Erythroblast (primary cell): ENCODE measurements around the gene SP3.

Experiments used
- GATA1 ChIP-seq: IDR thresholded peaks from 2 replicates; pipeline ENCODE4 v1.6.1; 2011; ENCODE audit warnings: low read depth, mild to moderate bottlenecking, control low read depth, low read length, moderate library complexity
- POLR2A ChIP-seq: IDR thresholded peaks from 2 replicates; pipeline ENCODE4 v1.6.1; 2011; ENCODE audit warnings: mild to moderate bottlenecking, low read length

DNA sequence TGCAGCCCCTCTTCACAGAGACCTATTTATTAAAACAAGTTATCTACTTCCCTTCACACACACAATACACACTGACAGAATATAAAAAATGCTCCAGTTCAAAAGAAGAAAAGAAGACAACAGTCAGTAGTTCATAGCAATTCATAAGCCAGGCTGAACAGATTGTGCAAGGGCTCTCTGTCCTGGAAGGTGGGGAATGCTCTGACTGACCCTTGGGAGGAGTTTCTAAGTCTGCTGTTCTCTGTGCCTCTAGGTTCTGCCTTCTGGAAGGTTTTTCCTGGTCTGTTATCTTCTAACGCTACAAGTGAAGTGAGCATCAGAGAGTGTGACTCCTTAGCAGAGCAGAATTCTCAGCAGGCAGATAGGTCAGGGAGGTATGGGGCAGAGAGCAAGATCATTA lies 35.7 kb downstream of the SP3 start:
- TF ChIP-seq POLR2A (no peak), GATA1 (no peak)
